SK-N-SH treated with all-trans-retinoic acid at 6 μM for 48 hours (cell line): ENCODE measurements around the gene UBE2Q2.

Experiments
- CSDC2 ChIP-seq: fragments of 250-450 bp; sonication (Bioruptor Pico); IDR thresholded peaks from 2 replicates; pipeline ENCODE4 v1.5.0; 2020; ENCODE audit warnings: mild to moderate bottlenecking, moderate library complexity
- PPARA ChIP-seq: fragments of 250-450 bp; sonication (Bioruptor Pico); IDR thresholded peaks from 2 replicates; pipeline ENCODE4 v1.5.0; 2020; ENCODE audit warnings: mild to moderate bottlenecking, borderline replicate concordance
- RARB ChIP-seq: fragments of 250-450 bp; sonication (Bioruptor Pico); IDR thresholded peaks from 2 replicates; pipeline ENCODE4 v1.8.0; 2021; ENCODE audit warnings: mild to moderate bottlenecking, moderate library complexity
- TCF4 ChIP-seq: fragments of 250-450 bp; sonication (Bioruptor Pico); IDR thresholded peaks from 2 replicates; pipeline ENCODE4 v1.8.0; 2021; ENCODE audit warnings: mild to moderate bottlenecking, moderate library complexity, borderline replicate concordance
- TF ChIP-seq, protein P1 (sequence below): fragments of 250-450 bp; sonication (Bioruptor Pico); IDR thresholded peaks from 2 replicates; pipeline ENCODE4 v1.5.1; 2020; ENCODE audit warnings: low read depth, mild to moderate bottlenecking, moderate library complexity

- TF ChIP-seq CSDC2 (CRISPR knock-in tag) (no peak), PPARA (no peak), RARB (no peak), TCF4 (CRISPR knock-in tag) (no peak)
- TF ChIP-seq, protein P1, sequence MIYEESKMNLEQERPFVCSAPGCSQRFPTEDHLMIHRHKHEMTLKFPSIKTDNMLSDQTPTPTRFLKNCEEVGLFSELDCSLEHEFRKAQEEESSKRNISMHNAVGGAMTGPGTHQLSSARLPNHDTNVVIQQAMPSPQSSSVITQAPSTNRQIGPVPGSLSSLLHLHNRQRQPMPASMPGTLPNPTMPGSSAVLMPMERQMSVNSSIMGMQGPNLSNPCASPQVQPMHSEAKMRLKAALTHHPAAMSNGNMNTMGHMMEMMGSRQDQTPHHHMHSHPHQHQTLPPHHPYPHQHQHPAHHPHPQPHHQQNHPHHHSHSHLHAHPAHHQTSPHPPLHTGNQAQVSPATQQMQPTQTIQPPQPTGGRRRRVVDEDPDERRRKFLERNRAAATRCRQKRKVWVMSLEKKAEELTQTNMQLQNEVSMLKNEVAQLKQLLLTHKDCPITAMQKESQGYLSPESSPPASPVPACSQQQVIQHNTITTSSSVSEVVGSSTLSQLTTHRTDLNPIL (CRISPR knock-in tag) = no peak
These were observed 52.5 kb downstream of the UBE2Q2 start for GRCh38 chr15:75895731-75896130.
